Measurements from ENCODE around the gene CLDN4. TPM values are rescaled to one million over a fixed set of nuclear protein-coding genes. Genes with fewer than 3 reads are reported as not detected.
"Not testable (repeated sequence)": the region's sequence is repeated elsewhere in the genome, so short reads cannot be mapped to it uniquely, and the experiment has no call there.

The CLDN4 gene
- total and polyA plus RNA-seq, 12 donors: 0.04 to 1.2 (median 0.41) TPM; not detected in 1

DNA sequence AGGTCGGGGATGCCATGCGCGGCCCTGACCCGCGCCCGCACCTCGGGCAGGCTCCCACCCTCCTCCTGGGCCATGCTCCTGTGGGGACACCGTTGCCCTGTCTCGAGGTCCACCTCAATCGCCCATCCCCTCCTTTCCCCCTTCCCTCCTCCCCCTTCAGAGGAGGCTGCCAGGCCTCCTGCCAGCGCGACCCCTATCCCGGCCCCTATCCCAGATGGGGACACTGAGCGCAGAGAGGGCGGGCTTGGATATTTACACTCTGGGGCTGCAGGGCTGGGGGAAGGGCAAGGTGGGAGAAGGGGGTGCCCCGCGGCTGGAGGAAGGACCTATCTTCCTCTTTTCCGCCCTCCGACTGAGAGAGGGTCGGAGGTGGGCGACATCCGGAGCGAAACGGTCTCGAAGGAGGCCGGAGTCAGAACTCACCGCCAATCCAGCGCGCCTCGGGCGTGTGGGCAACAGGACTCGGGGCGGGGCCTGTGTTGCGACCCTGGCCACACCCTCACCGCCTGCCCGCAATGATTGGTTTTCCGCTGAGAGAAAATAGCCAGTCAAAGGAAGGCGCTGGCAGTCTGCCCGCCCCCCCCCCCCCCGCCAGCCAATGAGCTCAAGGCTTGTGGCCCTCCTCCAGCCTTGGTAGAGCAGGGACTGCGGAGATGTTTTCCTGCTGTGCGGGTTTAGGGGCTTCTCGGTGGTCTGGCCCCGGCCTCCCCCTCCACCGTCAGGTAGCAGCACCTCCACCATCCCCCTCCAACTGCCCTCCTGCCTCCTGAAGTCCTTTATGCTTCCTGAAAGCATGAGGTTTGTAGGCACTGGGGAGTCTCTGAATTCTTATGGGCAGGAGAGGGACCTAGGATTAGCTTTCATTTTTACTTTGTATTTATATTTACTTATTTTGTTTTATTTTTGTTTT lies 11.5 kb downstream of the CLDN4 start, which contains the start of gene METTL27:
Gene METTL27 (minus strand): TSS at position 450 of the 910 bp plus-strand sequence. CDS start 376 bp downstream, at position 74.
- intact Hi-C loops (cut with DNase I): no loop called here
- Histone ChIP-seq H3K4me1 (replicated peaks in 1 of 2) (peaks cover 6 to 13% of the 10 kb centered on the region in 2 donors), H3K27ac (peak within 1 kb of the TSS in 1 of 5 donors; percentile 12), H3K36me3 (replicated peaks in 1 of 2) (no peaks in the 10 kb centered on the region), H3K4me3 (peak within 1 kb of the TSS in 3 of 4 donors; percentile 40 to 65 (median 60)), H3K27me3 (no peaks in the 10 kb centered on the region), H3K9me3 (replicated peaks in 1 of 3) (no peaks in the 10 kb centered on the region)
- peak; percentile 91 to 97 (median 95) for DNase-seq
- peak in 1 of 2 donors; percentile 68 for TF ChIP-seq POLR2A (IDR thresholded peaks at IDR 0.05)
- TF ChIP-seq, protein P1, sequence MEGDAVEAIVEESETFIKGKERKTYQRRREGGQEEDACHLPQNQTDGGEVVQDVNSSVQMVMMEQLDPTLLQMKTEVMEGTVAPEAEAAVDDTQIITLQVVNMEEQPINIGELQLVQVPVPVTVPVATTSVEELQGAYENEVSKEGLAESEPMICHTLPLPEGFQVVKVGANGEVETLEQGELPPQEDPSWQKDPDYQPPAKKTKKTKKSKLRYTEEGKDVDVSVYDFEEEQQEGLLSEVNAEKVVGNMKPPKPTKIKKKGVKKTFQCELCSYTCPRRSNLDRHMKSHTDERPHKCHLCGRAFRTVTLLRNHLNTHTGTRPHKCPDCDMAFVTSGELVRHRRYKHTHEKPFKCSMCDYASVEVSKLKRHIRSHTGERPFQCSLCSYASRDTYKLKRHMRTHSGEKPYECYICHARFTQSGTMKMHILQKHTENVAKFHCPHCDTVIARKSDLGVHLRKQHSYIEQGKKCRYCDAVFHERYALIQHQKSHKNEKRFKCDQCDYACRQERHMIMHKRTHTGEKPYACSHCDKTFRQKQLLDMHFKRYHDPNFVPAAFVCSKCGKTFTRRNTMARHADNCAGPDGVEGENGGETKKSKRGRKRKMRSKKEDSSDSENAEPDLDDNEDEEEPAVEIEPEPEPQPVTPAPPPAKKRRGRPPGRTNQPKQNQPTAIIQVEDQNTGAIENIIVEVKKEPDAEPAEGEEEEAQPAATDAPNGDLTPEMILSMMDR (IDR thresholded peaks at IDR 0.05): no peak
- 3 to 5% (median 4%) methylated on average over 16 to 43 of the region's 45 CpGs for WGBS, 4 donors

DNA sequence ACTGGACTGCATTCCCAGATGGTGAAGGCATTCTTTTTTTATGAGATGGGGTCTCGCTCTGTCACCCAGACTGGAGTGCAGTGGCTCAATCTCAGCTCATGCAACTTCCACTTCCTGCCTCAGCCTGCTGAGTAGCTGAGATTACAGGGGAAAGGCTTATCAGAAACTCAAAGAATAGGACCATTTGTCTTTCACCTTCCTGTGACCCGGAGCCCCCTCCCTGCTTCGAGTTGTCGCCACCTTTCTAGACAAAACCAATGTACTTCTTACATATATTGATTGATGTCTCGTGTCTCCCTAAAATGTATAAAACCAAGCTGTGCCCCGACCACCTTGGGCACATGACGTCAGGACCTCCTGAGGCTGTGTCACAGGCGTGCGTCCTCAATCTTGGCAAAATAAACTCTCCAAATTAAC lies 13.3 kb downstream of the CLDN4 start:
- 35 to 42% (median 39%) methylated on average over 9 of the region's 9 CpGs for WGBS, 4 donors

DNA sequence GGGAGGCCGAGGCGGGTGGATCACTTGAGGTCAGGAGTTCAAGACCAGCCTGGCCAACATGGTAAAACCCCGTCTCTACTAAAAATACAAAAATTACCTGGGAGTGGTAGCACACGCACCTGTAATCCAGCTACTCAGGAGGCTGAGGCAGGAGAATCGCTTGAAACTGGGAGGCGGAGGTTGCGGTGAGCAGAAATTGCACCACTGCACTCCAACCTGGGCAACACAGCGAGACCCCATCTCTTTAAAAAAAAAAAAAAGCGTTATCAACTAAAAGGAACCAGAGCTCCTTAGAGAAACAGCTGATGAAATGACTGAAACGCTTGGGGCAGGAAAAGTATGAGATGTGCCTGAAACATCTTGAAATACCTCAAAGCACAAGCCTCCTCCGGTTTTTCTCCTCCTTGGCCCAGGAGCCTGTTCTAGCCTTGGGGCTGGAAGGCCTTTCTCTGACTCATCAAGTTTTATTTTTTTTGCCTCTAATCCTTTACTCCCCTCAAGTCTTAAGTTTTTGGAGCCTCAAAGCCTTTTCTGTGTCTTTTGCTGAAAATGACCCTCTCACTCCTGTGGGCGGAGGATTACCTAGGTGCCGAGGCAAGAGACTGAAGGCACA lies 14.2 kb downstream of the CLDN4 start:
- H3K4me1 ChIP-seq (replicated peaks in 1 of 2): peaks cover 6 to 13% of the 10 kb centered on the region in 2 donors
- no peaks in the 10 kb centered on the region for H3K9me3 ChIP-seq (replicated peaks in 1 of 3)
- no peak for TF ChIP-seq POLR2A (IDR thresholded peaks at IDR 0.05)
- TF ChIP-seq, protein P1 (IDR thresholded peaks at IDR 0.05): no peak
- no peak for DNase-seq
- H3K27ac ChIP-seq: no peak overlapping the region
- intact Hi-C loops (cut with DNase I): no loop called here
- no peak overlapping the region for H3K4me3 ChIP-seq
- H3K36me3 ChIP-seq (replicated peaks in 1 of 2): no peaks in the 10 kb centered on the region
- H3K27me3 ChIP-seq: no peaks in the 10 kb centered on the region
- 76 to 80% (median 80%) methylated on average over 13 of the region's 13 CpGs for WGBS, 4 donors

More for the DNA sequence above, 13.3 kb downstream of the CLDN4 start:
- no peak overlapping the region for H3K27ac ChIP-seq
- no peaks in the 10 kb centered on the region for H3K9me3 ChIP-seq (replicated peaks in 1 of 3)
- peaks cover 6 to 13% of the 10 kb centered on the region in 2 donors for H3K4me1 ChIP-seq (replicated peaks in 1 of 2)
- no peaks in the 10 kb centered on the region for H3K36me3 ChIP-seq (replicated peaks in 1 of 2)
- no peak for DNase-seq
- intact Hi-C loops (cut with DNase I): no loop called here
- H3K27me3 ChIP-seq: no peaks in the 10 kb centered on the region
- H3K4me3 ChIP-seq: no peak overlapping the region
- TF ChIP-seq, protein P1 (IDR thresholded peaks at IDR 0.05): no peak
- TF ChIP-seq POLR2A (IDR thresholded peaks at IDR 0.05): no peak

DNA sequence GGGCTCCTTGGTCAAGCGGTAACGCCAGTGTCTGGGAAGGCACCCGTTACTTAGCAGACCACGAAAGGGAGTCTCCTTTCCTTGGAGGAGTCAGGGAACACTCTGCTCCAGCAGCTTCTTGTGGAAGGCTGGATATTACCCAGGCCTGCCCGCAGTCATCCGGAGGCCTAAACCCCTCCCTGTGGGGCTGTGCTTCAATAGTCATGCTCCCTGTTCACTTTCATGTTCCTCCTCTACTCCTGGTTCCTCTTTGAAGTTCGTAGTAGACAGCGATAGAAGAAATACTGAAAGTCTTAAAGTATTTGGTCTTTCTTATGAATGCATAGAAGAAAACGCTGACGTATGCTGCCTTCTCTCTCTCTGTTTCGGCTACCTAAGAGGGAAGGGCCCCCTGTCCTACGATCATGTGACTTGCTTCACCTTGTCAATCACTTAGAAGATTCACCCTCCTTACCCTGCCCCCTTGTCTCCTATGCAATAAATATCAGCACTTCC lies 15.0 kb downstream of the CLDN4 start:
- H3K27me3 ChIP-seq; intact Hi-C loops (cut with DNase I); H3K36me3 ChIP-seq (replicated peaks in 1 of 2); H3K9me3 ChIP-seq (replicated peaks in 1 of 3); H3K4me3 ChIP-seq: not testable (repeated sequence)
- H3K4me1 ChIP-seq (replicated peaks in 1 of 2): peaks cover 6 to 13% of the 10 kb centered on the region in 2 donors
- peak overlapping the region in 2 of 5 donors; percentile 17 to 47 for H3K27ac ChIP-seq
- 66 to 74% (median 68%) methylated on average over 12 of the region's 12 CpGs for WGBS, 4 donors
- peak in 1 of 7 donors; percentile 22 for DNase-seq

All from adrenal gland (tissue), 12 donors.